Pons (tissue), 1 donor: ENCODE results near the gene GPR158.

ENCODE experiments used
- DNase-seq: peaks from one replicate; pipeline ENCODE4 v3.0.0-alpha.2; 2016; ENCODE audit warnings: low spot score

The GPR158 gene

DNA sequence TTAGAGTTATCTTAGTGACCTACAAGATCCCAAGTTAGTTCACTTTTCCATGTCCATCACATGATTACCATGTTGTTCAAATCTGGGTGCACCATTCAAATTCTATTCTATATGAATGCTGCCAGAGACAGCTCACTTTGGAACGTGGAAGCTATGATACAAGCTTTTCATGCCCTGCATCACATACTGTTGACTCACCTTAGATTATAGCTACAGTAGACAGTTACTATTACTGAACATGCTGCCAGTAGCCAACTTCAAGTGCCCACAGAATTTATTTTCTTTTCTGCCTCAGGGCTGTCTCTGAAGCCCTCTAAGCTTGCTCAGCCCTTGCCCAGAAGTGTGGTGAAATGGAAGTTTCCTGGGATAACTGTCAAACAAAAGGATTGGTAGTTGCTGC is 231.1 kb downstream of the GPR158 start:
- no peak for DNase-seq

DNA sequence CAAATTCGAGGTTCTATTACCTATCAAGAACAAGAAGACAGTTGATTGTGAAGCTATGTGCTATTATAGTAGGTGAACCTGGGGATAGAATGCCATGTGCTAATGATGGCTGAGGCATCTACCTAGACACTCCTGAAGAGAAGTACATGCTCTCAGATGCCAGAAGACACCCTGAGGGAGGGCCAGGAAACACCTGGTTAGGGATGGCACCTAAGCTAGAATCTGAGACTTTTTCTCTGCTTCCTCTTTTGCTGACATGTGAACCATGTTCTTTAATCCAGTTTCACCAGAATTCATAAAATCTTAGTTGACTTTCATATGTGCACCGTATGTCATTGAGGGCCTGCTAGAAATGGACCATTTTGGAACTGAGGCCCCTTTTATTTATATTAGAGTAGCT is 242.8 kb downstream of the GPR158 start:
- no peak for DNase-seq

DNA sequence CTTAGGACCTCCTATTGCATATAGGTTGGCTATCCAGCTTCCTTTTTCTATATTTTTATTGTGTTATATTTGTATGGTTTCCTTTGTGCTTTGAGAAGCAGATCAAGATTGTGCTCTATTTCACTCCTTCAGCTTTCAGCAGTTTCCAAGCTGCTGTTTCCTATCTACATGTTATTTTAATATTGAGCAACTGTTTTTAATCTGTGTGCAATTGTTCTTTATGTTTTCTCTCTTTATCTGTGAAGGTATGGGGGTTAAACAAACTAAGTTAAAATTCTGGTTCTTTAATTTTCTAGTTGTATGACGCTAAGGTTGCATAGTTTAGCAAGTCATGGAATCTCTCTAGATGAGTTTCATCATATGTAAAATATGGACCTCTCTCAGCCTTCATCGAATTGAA is 251.0 kb downstream of the GPR158 start:
- DNase-seq = no peak

DNA sequence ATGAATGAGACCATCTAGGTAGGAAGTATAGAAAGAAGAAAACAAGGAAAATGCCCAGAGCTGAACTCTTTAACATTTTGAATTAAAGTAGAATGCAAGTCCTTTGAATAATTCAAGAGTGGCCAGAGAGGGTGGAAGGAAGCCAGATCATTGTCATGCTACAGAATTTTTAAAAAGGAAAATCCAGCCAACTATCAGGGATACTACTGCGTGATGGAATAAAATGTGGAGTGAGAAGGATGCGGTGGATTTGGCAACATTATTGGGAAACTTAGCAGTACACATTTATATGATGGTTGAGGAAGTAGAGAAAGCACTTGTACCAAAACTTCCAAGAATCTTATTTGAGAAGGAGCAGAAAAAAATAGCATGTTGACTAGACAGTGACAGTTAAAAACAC is 261.6 kb downstream of the GPR158 start:
- DNase-seq = no peak

DNA sequence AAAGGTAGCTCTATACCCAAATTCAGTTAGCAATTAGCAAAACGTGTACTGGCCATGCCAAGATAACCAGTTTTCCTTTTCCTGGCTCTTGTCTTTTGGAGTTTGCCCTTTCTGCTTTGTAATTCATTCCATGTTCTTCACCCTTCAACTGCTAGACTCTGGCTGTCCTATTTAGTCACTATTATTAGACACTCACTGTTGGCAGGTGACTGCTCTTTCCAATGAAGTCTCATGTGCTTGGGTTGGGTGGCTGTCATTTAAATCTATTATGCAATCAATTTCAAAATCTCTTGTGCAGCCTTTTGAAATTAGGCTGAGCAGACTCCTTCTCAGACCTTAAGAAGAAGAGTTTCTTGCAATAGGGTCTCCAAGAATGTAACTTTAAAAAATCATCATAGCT is 266.5 kb downstream of the GPR158 start:
- peak; percentile 15 for DNase-seq

DNA sequence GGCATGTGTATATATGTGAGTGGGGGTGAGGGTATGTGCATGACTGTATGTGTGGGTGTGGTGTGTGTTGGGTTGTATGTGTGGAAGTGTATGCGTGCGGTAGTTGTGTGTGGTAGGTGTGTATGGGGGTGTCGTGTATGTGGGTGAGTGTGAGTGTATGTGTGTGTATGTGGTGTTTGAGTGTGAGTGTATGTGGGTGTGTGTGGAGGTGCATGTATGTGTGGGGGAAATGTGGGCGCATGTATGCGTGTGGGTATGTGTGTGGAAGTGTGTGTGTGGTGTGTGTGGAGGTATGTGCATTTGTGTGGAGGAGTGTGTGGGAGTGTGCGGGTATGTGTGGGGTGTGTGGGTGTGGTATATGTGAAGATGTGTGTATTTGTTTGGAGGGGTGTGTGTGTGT is 269.5 kb downstream of the GPR158 start:
- DNase-seq = no peak

- no peak for DNase-seq
These were observed 276.6 kb downstream of the GPR158 start for GRCh38 chr10:25451401-25451800.

- DNase-seq = no peak
These were observed 278.8 kb downstream of the GPR158 start for GRCh38 chr10:25453619-25454018.

DNA sequence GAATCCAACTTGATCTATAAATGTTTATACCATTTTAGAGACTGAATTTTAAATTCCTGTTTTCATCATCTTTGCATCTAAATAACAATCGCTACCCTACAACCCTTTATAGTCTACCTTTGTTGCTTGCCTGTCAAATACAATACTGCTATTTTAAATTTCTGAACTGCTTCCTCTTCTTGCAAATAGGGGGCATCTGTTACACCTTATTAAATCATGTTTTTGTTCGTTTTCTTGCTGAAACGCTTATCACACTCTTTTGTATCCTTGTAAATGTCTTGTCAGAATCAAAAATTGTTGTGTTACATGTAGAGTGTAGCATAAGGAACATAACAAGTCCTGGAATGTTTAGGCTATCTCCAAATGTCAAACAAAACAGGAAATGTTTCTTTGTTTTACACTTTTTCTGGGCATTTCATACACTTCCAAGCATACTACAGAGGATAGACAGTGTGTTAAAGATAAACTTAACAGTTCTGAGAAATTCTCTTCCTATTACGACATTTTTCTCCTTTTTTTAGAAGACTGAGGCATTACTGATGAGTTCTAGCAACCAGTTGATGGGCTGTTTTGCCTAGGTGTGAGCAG is 281.3 kb downstream of the GPR158 start:
- DNase-seq = no peak

DNA sequence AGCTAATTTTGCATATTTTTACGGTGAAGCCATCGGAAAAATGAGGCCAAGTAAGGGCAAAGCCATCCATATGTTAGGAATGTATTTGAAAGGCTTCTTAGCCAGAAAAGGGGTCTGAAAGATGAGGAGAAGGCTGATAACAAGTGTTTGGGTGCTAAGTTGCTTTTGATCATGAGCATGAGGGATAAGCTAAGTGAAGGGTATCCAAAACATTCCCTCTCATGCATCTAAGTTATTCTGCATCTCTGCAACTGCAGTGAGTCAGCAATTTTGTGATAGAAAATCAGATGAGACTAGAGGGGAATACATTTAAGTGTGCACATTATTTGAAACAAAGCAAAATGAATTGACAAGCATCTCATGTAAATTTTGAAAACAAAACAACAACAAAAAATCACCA is 282.8 kb downstream of the GPR158 start:
- no peak for DNase-seq

DNA sequence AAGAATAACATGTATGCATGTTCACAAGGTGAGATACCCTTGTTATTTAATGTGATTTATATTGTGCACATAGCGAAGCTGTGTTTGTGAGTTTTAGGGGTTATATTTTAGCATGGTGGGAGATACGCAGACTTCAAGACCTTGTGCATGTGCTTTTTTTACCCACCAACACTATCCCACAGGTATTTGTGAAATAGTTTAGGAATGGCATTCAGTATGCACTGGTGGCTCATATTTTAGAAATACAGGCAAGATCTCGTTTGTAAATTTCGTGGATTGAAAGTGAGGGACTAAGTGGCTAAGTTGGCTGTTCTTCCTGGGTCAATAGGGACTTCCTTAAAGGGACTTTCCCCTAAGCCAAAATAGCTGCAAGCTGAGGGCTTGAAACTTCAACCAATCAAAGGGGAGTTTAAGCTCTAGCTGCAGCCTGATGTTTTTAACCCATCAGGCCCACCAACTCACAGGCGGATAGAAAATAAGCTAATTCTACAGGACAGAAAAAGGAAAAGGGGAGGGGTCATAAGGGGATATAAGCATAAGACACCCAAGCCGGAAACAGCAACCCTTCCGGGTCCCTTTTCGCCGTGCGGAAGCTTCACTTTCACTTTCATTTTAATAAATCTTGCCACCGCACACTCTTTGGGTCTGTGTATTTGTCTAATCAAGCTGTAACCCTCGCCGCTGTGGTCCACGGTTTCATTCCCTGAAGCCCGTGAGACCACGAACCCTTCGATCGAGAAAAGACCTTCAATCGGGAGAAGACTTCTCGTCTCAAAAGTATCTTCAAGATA is 291.0 kb downstream of the GPR158 start:
- no peak for DNase-seq

DNA sequence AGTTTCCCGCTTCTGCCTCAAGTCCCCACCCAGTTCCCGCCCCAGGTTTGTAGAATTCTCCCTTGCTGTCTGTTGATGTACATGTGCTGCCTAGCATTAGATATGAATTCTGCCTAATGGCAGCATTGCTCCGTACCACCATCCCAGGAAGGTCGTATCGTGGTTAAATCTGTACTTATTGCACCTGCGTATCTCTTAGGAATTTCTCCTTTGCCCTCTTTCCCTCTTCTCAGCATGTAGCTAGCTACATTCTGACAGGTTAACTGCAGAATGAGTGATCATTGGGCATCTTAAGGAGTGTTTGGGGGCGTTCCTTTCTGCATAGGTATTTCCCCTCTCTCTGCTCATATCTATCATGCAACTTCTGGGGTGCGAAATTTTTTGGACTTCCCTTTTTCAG is 293.1 kb downstream of the GPR158 start:
- DNase-seq = no peak

DNA sequence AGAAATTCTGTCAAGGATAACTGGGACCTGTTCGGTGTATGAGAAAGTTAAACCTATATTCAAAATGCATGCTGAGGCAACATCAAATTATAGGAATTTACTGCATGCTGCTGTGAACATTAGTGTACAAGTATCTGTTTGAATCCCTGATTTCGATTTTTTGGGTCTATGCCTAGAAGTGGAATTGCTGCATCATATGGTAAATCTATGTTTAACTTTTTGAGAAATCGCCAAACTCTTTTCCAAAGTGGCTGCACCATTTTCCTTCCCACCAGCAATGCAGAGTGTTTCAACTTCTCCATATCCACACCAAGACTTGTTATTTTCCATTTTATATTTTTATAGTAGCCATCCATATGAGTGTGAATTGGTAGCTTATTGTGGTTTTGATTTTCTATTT is 306.7 kb downstream of the GPR158 start:
- DNase-seq = no peak

- no peak for DNase-seq
These were observed 309.2 kb downstream of the GPR158 start for GRCh38 chr10:25483999-25484398.

GRCh38 chr10:25487266-25487665 is 312.5 kb downstream of the GPR158 start:
- no peak for DNase-seq

- DNase-seq = no peak
These were observed 317.2 kb downstream of the GPR158 start for GRCh38 chr10:25492040-25492439.

GRCh38 chr10:25492680-25493079 is 317.9 kb downstream of the GPR158 start:
- DNase-seq = no peak

GRCh38 chr10:25493122-25493893 is 318.5 kb downstream of the GPR158 start:
- peak; percentile 72 for DNase-seq

- no peak for DNase-seq
These were observed 322.4 kb downstream of the GPR158 start for GRCh38 chr10:25497246-25497645.

DNA sequence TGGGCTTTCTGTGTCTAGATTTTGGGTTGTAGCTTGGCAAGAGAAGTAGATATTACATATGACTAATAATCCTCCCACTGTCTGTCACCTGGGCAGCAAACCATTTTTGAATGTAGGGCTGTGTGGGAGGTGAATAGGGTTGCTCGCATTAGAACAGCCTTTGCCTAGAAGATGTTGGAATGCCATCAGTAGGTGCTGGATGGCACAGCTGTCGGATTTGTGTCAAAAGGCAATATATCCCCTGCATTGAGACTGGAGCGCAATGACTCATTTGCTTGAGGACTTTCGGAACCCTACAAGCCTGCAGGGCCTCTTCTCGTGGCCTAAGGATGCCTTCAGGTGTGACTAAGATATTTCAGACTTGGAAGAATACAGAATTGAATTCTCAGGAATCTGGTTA is 323.8 kb downstream of the GPR158 start:
- no peak for DNase-seq

DNA sequence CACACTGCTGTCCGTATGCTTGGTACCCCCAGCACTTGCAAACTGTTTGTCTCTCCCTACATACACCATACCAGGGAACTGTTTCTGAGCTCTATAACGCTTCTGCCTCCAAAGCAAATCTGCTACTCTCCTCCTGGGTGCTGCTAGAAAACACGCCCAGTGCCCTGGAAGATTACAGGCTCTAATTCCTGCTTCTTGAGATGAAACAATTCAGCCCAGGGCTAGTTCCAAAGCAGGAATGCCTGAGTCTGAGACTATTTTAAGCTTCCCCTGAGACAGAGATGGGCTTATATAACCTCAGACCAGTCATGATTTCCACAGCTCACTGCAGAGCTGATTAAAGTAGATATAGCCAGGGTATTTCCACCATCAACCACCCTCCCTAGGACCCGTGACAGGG is 327.1 kb downstream of the GPR158 start:
- no peak for DNase-seq

GRCh38 chr10:25502453-25502852 is 327.7 kb downstream of the GPR158 start:
- no peak for DNase-seq

GRCh38 chr10:25504306-25504705 is 329.5 kb downstream of the GPR158 start:
- DNase-seq = no peak
